Endodermal cell (in vitro differentiated cells): ENCODE measurements around the gene TCF3. TPM values are rescaled to one million over a fixed set of nuclear protein-coding genes. Genes with fewer than 3 reads are reported as not detected.

Experiments used
- DNase-seq: peaks from one replicate; pipeline ENCODE4 v3.0.0-alpha.2; 2017
- H3K27ac ChIP-seq: 2 replicates; pipeline ENCODE4 v1.5.1; 2013; ENCODE audit warnings: mild to moderate bottlenecking, low read depth, low read length, moderate library complexity
- H3K27me3 ChIP-seq: 2 replicates; pipeline ENCODE4 v1.6.1; 2013; ENCODE audit warnings: mild to moderate bottlenecking, low read length, moderate library complexity; ENCODE audit not compliant: insufficient read depth, control insufficient read depth, poor library complexity, severe bottlenecking
- H3K36me3 ChIP-seq: 2 replicates; pipeline ENCODE4 v1.7.0; 2013; ENCODE audit warnings: mild to moderate bottlenecking, low read length, moderate library complexity; ENCODE audit not compliant: control insufficient read depth, insufficient read depth
- H3K4me1 ChIP-seq: one replicate; pipeline ENCODE4 v1.7.0; 2013; ENCODE audit warnings: low read length; ENCODE audit not compliant: control insufficient read depth, insufficient read depth
- H3K4me3 ChIP-seq: 2 replicates; pipeline ENCODE4 v1.5.1; 2013; ENCODE audit warnings: mild to moderate bottlenecking, low read length, moderate library complexity
- H3K9ac ChIP-seq: 2 replicates; pipeline ENCODE4 v1.6.1; 2013; ENCODE audit warnings: mild to moderate bottlenecking, low read length, moderate library complexity; ENCODE audit not compliant: poor library complexity, severe bottlenecking; ENCODE audit errors: extremely low read depth
- H3K9me3 ChIP-seq: 2 replicates; pipeline ENCODE4 v1.6.1; 2013; ENCODE audit warnings: mild to moderate bottlenecking, low read length, moderate library complexity; ENCODE audit not compliant: control insufficient read depth
- H3K27ac Mint-ChIP-seq: 2 replicates; pipeline ENCODE4 v1.8.0; 2020; ENCODE audit warnings: mixed read lengths
- H3K27me3 Mint-ChIP-seq: 2 replicates; pipeline ENCODE4 v1.8.0; 2021; ENCODE audit warnings: mild to moderate bottlenecking, mixed read lengths; ENCODE audit not compliant: insufficient read depth
- H3K36me3 Mint-ChIP-seq: 2 replicates; pipeline ENCODE4 v1.8.0; 2020; ENCODE audit warnings: low read depth, mixed read lengths
- H3K4me1 Mint-ChIP-seq: 2 replicates; pipeline ENCODE4 v1.8.0; 2020; ENCODE audit warnings: mixed read lengths
- H3K4me3 Mint-ChIP-seq: 2 replicates; pipeline ENCODE4 v1.8.0; 2020; ENCODE audit warnings: mild to moderate bottlenecking, moderate library complexity, mixed read lengths
- H3K9me3 Mint-ChIP-seq: 2 replicates; pipeline ENCODE4 v1.8.0; 2020; ENCODE audit warnings: mild to moderate bottlenecking, mixed read lengths
- WGBS, 2 experiments: methylation state at CpG; one replicate each; pipeline versions ENCODE4 v1.1.5 to v1.1.7; 2013; ENCODE audit warnings: missing lambda C conversion rate in 2 of 2, mixed read lengths in 1 of 2; ENCODE audit not compliant: insufficient coverage in 1 of 2, insufficient read length in 1 of 2; 5-methylcytosine and 5-hydroxymethylcytosine counted together
- total RNA-seq, 2 donors: library from RNA; stranded (reverse); fragmentation: NEBNext Ultra II Directional in 1 of 2; extraction: Animal tissue kit (Norgen Biotek cat#: 25700) in 1 of 2; gene quantifications; 2 replicates in 1 of 2; 3 replicates in 1 of 2; pipeline ENCODE4 v1.2.1, GENCODE V29; 2021
- TF ChIP-seq, protein P1 (sequence below): fragments of 200-600 bp; sonication (generic); conservative IDR thresholded peaks from 2 replicates; pipeline ENCODE4 v1.5.0; 2021; ENCODE audit warnings: antibody characterized with exemption, mild to moderate bottlenecking

The TCF3 gene
- total RNA-seq, 2 donors from 2014 or later: 233 to 268 TPM

DNA sequence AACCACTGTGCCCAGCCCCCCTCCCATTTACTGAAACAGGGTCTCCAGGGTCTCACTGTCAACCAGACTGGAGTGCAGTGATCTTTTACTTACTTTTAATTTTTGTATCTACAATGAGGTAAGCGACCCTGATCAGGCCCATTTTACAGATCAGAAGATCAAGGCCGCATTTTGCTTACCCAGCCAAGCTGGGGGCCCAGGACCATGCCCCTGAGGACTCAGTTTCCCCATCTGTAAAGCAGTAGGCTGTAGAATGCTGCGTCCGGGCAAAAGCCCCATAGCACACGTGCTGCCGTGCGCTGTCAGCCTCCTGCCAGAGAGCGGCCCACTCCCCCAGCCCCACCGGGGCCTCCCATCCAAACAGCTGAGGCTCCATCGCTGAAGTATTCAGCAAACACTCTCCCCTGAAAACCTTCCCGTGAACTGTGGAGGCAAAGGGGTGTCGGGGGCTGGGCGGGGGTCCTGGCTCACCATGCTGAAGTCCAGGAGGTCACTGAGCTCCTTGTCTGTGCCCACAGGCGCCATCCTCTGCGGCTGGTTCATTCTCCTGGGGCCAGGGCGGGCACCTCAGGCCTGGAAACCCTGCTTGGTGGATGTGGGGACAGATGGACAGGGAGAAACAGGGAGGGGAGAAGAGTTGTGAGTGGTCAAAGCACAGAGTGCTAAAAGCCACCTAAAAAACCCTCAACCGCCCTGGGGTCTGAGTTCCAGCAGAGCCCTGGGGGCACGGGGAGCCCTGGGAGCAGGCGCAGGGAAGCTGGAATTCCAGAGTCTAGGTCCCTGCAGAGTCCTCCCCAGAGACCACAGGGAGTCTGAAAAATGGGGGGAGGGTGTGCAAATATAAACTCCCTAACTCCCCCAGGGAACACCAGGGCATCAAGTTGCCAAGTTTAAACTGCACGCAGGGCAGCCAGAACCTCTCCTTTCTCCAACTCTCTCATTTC is 2.4 kb downstream of the TCF3 start:
- Histone ChIP-seq H3K9ac (peak overlapping the region; percentile 82), H3K27me3 (no peaks in the 10 kb centered on the region), H3K4me3 (peak overlapping the region; percentile 95), H3K36me3 (peaks cover 41% of the 10 kb centered on the region), H3K27ac (no peak overlapping the region), H3K4me1 (no peaks in the 10 kb centered on the region), H3K9me3 (no peaks in the 10 kb centered on the region)
- H3K36me3 Mint-ChIP-seq: peaks cover 37% of the 10 kb centered on the region
- WGBS, 2 experiments: 89 to 90% methylated on average over 13 to 20 of the region's 20 CpGs
- peak overlapping the region; percentile 97 for H3K27ac Mint-ChIP-seq
- peaks cover 6% of the 10 kb centered on the region for H3K4me1 Mint-ChIP-seq
- H3K27me3 Mint-ChIP-seq: no peaks in the 10 kb centered on the region
- no peak for DNase-seq
- peaks cover 3% of the 10 kb centered on the region for H3K9me3 Mint-ChIP-seq
- TF ChIP-seq, protein P1, sequence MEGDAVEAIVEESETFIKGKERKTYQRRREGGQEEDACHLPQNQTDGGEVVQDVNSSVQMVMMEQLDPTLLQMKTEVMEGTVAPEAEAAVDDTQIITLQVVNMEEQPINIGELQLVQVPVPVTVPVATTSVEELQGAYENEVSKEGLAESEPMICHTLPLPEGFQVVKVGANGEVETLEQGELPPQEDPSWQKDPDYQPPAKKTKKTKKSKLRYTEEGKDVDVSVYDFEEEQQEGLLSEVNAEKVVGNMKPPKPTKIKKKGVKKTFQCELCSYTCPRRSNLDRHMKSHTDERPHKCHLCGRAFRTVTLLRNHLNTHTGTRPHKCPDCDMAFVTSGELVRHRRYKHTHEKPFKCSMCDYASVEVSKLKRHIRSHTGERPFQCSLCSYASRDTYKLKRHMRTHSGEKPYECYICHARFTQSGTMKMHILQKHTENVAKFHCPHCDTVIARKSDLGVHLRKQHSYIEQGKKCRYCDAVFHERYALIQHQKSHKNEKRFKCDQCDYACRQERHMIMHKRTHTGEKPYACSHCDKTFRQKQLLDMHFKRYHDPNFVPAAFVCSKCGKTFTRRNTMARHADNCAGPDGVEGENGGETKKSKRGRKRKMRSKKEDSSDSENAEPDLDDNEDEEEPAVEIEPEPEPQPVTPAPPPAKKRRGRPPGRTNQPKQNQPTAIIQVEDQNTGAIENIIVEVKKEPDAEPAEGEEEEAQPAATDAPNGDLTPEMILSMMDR: no peak
- H3K4me3 Mint-ChIP-seq: peak overlapping the region; percentile 91

GRCh38 chr19:1648920-1649541 is 3.4 kb downstream of the TCF3 start:
- H3K9me3 Mint-ChIP-seq: no peaks in the 10 kb centered on the region
- Histone ChIP-seq H3K4me1 (no peaks in the 10 kb centered on the region), H3K27ac (no peak overlapping the region), H3K36me3 (peaks cover 43% of the 10 kb centered on the region), H3K4me3 (no peak overlapping the region), H3K9me3 (no peaks in the 10 kb centered on the region), H3K27me3 (no peaks in the 10 kb centered on the region), H3K9ac (no peak overlapping the region)
- no peak for DNase-seq
- no peaks in the 10 kb centered on the region for H3K27me3 Mint-ChIP-seq
- 88 to 94% methylated on average over 12 to 23 of the region's 23 CpGs for WGBS, 2 experiments
- peaks cover 39% of the 10 kb centered on the region for H3K36me3 Mint-ChIP-seq
- TF ChIP-seq, protein P1: no peak
- peaks cover 6% of the 10 kb centered on the region for H3K4me1 Mint-ChIP-seq
- no peak overlapping the region for H3K4me3 Mint-ChIP-seq
- H3K27ac Mint-ChIP-seq: peak overlapping the region; percentile 30

DNA sequence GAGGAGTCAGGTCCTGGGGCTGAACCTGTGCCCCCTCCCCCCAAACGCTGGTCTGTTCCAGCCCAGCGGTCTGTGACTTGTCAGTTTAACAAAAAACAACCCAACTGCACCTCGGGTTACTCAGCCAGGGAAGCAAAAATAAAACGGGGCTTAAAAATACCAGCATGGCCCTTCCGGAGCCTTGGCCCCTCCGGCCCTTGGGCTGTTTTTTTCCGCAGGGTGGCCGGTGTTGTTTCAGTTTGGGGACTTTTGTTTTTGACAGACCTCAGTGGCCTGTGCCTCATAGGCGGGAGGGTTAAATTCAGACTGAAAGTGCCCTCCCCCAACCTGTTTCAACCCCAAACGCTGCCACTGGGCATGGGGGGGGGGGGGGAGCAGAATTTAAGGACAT is 4.0 kb downstream of the TCF3 start:
- H3K27ac Mint-ChIP-seq: no peak overlapping the region
- TF ChIP-seq, protein P1: no peak
- no peak overlapping the region for H3K9ac ChIP-seq
- no peak overlapping the region for H3K4me3 ChIP-seq
- H3K9me3 ChIP-seq: no peaks in the 10 kb centered on the region
- 96 to 100% methylated on average over 6 to 8 of the region's 10 CpGs for WGBS, 2 experiments
- H3K36me3 Mint-ChIP-seq: peaks cover 39% of the 10 kb centered on the region
- no peaks in the 10 kb centered on the region for H3K27me3 ChIP-seq
- DNase-seq: no peak
- H3K4me1 Mint-ChIP-seq: peaks cover 6% of the 10 kb centered on the region
- no peaks in the 10 kb centered on the region for H3K4me1 ChIP-seq
- peaks cover 47% of the 10 kb centered on the region for H3K36me3 ChIP-seq
- H3K4me3 Mint-ChIP-seq: no peak overlapping the region
- H3K9me3 Mint-ChIP-seq: no peaks in the 10 kb centered on the region
- no peak overlapping the region for H3K27ac ChIP-seq
- H3K27me3 Mint-ChIP-seq: no peaks in the 10 kb centered on the region
